NCI-H345 treated with DMSO at 0.1 percent for 48 hours (cell line): ENCODE data around the gene PRND.
"Not testable (repeated sequence)": the region's sequence is repeated elsewhere in the genome, so short reads cannot be mapped to it uniquely, and the experiment has no call there.

ENCODE experiments used
- DNase-seq: peaks from one replicate; lab custom pipeline; 2025; ENCODE audit not compliant: unreplicated experiment; lab: John Stamatoyannopoulos, UW

The PRND gene, protein sequence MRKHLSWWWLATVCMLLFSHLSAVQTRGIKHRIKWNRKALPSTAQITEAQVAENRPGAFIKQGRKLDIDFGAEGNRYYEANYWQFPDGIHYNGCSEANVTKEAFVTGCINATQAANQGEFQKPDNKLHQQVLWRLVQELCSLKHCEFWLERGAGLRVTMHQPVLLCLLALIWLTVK

GRCh38 chr20:4721719-4722118, at the start of gene PRND:
TSS of gene PRND (plus strand) at chr20:4721909. CDS start at chr20:4724552, 2,643 bp downstream.
- no peak for DNase-seq

DNA sequence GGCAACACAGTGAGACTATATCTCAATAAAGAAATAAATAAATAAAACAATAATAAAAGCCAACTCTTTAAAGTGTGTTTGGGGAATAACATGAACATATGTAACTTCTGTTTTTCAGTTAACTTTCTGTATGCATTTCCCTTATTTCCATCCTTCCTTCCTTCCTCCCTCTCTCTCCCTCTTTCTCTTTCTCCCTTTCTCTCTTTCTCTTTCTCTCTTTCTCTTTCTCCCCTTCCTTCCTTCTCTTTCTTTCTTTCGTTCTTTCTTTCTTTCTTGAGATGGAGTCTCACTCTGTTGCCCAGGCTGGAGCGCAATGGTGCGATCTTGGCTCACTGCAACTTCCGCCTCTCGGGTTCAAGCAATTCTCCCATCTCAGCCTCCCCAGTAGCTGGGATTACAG, 48.8 kb upstream of the PRND start:
- no peak for DNase-seq

DNA sequence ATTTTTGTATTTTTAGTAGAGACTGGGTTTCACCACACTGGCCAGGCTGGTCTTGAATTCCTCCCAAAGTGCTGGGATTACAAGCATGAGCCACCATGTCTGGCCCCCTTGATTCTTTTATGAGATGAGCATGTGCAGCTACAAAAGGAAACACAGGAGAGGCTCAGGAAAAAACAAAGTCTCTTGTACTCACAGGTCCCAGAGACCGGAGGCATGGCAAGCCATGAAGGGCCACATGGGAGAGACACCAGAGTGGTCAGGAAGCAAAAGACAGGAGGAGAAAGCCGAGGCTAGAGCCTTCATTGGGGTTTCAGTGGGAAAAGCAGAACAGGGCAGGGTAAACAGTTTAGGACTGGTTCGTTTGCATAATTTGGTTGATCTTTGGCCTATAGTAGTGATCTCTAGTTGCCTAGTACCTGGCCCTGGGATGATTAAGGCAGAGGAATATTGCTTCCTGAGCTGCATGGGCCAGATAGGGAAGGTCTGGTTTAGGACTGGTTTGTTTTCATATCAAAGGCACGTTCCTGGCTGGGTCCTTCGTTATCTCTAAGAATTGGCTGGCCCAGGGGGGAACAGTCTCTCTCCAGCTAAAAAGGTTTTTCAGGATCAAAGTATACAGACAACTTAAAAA, 48.2 kb upstream of the PRND start:
- DNase-seq = no peak

DNA sequence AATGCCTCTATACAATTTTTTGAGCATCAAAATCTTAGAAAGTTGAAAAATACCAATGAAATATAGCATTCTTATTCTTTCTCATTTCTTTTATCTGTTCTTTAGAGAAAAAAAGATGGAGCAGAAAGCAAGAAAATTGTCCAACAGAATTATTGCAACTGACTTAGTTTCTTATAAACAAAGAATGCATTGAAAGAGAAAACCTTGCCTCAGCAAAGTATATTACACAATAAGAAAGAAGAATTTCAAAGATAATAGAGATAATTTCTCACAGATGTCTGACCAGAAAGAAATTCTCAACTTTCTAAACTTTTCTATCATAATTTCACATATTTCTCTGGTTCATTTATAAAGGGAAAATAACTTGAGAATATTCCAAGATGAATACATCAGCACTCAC, 47.0 kb upstream of the PRND start:
- no peak for DNase-seq

- no peak for DNase-seq
Measured at GRCh38 chr20:4677846-4678245, 43.9 kb upstream of the PRND start.

DNA sequence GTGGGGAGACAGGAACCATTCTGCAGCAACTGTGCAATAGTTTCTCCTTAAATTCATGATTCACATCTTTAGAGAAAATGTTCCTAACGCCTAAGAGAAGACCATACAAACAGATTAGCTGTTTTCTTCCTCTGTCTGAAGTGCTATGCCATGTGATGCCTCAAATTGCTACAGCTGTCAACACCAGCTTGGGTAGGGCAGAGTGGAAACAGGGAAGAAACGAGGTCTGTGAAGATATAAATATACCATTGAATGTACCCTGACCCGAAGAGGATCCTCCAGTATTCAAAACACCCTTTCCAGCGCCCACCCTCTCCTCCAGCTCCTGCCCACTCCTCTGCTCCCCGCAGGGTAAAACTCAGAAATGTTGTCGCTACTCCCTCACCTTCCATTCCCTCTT, 40.3 kb upstream of the PRND start:
- DNase-seq = no peak

- no peak for DNase-seq
Measured at GRCh38 chr20:4681991-4682401, 39.7 kb upstream of the PRND start.

GRCh38 chr20:4682682-4683081, 39.0 kb upstream of the PRND start:
- no peak for DNase-seq

DNA sequence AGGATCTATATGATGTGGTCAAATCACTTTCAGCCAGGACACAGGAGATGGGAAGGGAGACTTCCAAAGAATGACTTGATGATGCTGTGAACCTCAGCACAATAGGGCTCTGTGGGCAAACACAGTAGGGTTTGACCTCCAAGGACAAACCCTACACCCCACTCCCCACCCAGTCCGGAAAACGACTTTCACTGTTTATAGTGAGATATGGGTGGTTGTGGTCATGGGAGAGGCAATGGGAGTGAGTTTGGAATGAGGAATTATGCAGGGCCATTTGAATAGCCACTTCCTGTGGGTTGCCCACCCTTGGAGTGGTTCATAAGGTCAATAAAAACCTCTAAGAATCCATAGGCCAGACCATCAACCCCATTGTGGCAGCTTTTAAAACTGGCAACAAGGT, 38.4 kb upstream of the PRND start:
- DNase-seq = no peak

GRCh38 chr20:4684837-4685413, 36.8 kb upstream of the PRND start:
- no peak for DNase-seq

- no peak for DNase-seq
Measured at GRCh38 chr20:4685923-4686221, 35.8 kb upstream of the PRND start.

- no peak for DNase-seq
Measured at GRCh38 chr20:4688305-4688704, 33.4 kb upstream of the PRND start.

- DNase-seq = no peak
Measured at GRCh38 chr20:4689220-4689619, 32.5 kb upstream of the PRND start.

DNA sequence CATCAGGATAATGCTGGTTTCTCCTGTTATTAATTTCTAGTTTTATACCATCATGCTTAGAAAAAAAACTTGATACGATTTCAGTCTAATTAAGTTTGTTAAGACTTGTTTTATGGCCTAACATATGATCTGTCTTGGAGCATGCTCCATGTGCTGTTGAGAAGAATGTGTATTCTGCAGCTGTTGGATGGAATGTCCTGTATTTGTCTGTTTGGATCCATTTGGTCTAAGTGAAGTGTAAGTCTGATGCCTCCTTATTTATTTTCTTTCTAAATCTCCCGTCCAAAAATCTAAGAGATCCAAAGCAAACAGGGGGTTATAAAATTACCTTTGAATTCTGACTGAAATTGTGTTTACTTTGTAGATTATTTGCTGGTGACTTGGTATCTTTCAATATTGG, 30.0 kb upstream of the PRND start:
- DNase-seq = no peak

GRCh38 chr20:4694076-4694475, 27.6 kb upstream of the PRND start:
- no peak for DNase-seq

- DNase-seq = no peak
Measured at GRCh38 chr20:4697189-4697830, 24.4 kb upstream of the PRND start.

- no peak for DNase-seq
Measured at GRCh38 chr20:4697831-4698221, 23.9 kb upstream of the PRND start.

GRCh38 chr20:4699216-4699615, 22.5 kb upstream of the PRND start:
- no peak for DNase-seq

- DNase-seq = no peak
Measured at GRCh38 chr20:4699957-4700356, 21.8 kb upstream of the PRND start.

GRCh38 chr20:4702562-4703280, 19.0 kb upstream of the PRND start:
- DNase-seq = no peak

GRCh38 chr20:4703281-4703676, 18.4 kb upstream of the PRND start:
- DNase-seq = no peak

GRCh38 chr20:4706941-4707340, 14.8 kb upstream of the PRND start:
- DNase-seq = not testable (repeated sequence)
